Thyroid gland (tissue), 4 donors: Measurements from ENCODE around the gene KCTD6. TPM values are rescaled to one million over a fixed set of nuclear protein-coding genes. Genes with fewer than 3 reads are reported as not detected.

ENCODE experiments used
- DNase-seq, 2 donors: peaks; one replicate each; pipeline ENCODE4 v3.0.0-alpha.2; 2019
- H3K27ac ChIP-seq, 3 donors: fragments of 200-600 bp; sonication (generic); 1 replicate in 2 of 3; 2 replicates in 1 of 3; pipeline ENCODE4 v1.5.1; 2016 to 2019; ENCODE audit warnings: mild to moderate bottlenecking in 1 of 3, moderate library complexity in 1 of 3
- H3K27me3 ChIP-seq: fragments of 200-600 bp; sonication (generic); one replicate; pipeline ENCODE4 v1.5.1; 2019
- H3K36me3 ChIP-seq, 2 donors: fragments of 200-600 bp; sonication (generic); one replicate each; pipeline ENCODE4 v1.5.1; 2016 to 2019
- H3K4me1 ChIP-seq, 2 donors: fragments of 200-600 bp; sonication (generic); one replicate each; pipeline ENCODE4 v1.5.1; 2017 to 2019
- H3K4me3 ChIP-seq, 3 donors: fragments of 200-600 bp; sonication (generic); replicated peaks in 1 of 3; 1 replicate in 2 of 3; 2 replicates in 1 of 3; pipeline ENCODE4 v1.5.1; 2016; ENCODE audit warnings: mild to moderate bottlenecking in 1 of 3
- H3K9me3 ChIP-seq: fragments of 200-600 bp; sonication (generic); one replicate; pipeline ENCODE4 v1.5.1; 2017
- CTCF ChIP-seq, 6 experiments: fragments of 200-600 bp in 3 of 6; fragments of 450-650 bp in 3 of 6; sonication (generic) in 3 of 6; IDR thresholded peaks; one replicate each; pipeline ENCODE4 v1.5.1; 2016 to 2019; ENCODE audit warnings: antibody characterized with exemption in 6 of 6, mild to moderate bottlenecking in 2 of 6, inconsistent platforms in 1 of 6, moderate library complexity in 1 of 6
- POLR2A ChIP-seq, 2 donors: fragments of 450-650 bp; IDR thresholded peaks; one replicate each; pipeline ENCODE4 v1.6.1; 2017; ENCODE audit warnings: antibody characterized with exemption in 2 of 2, mild to moderate bottlenecking in 2 of 2, moderate library complexity in 1 of 2
- WGBS, 2 donors: methylation state at CpG; one replicate each; pipeline ENCODE4 v1.1.5; 2017; 5-methylcytosine and 5-hydroxymethylcytosine counted together
- intact Hi-C: fragments of 100-400 bp; cut with DNase I; formaldehyde crosslinking; loops from one replicate; pipeline ENCODE4 v1.15.1; 2023
- total RNA-seq, 4 donors: library from RNA; depleted of rRNA; stranded (reverse); fragments of >200 nt; gene quantifications; one replicate each; pipeline ENCODE4 v1.2.3, GENCODE V29; 2016

The KCTD6 gene
- total RNA-seq, 4 donors from 2014 or later, result 16.6 to 33.6 (median 21.3) TPM

- no peaks in the 10 kb centered on the region for H3K36me3 ChIP-seq
- H3K4me3 ChIP-seq, result no peak overlapping the region
- TF ChIP-seq CTCF (IDR thresholded peaks at IDR 0.05), result no peak
- no peak for TF ChIP-seq POLR2A (IDR thresholded peaks at IDR 0.05)
- no peaks in the 10 kb centered on the region for H3K9me3 ChIP-seq
- H3K27me3 ChIP-seq, result no peaks in the 10 kb centered on the region
- intact Hi-C loops, result no loop called here
- H3K27ac ChIP-seq, result no peak overlapping the region
- peaks cover 8 to 15% of the 10 kb centered on the region in 2 donors for H3K4me1 ChIP-seq
- 81 to 88% methylated on average over 3 of the region's 3 CpGs for WGBS, 2 donors
- DNase-seq, result no peak
Observed at GRCh38 chr3:58474967-58475578, 16.8 kb upstream of the KCTD6 start.

GRCh38 chr3:58478781-58479180 lies 13.1 kb upstream of the KCTD6 start:
- intact Hi-C loops, result no loop called here
- H3K9me3 ChIP-seq, result no peaks in the 10 kb centered on the region
- no peak overlapping the region for H3K27ac ChIP-seq
- no peaks in the 10 kb centered on the region for H3K27me3 ChIP-seq
- TF ChIP-seq CTCF (IDR thresholded peaks at IDR 0.05) (no peak), POLR2A (IDR thresholded peaks at IDR 0.05) (no peak)
- no peak for DNase-seq
- no peaks in the 10 kb centered on the region for H3K36me3 ChIP-seq
- 82 to 91% methylated on average over 2 of the region's 2 CpGs for WGBS, 2 donors
- no peak overlapping the region for H3K4me3 ChIP-seq
- no peaks in the 10 kb centered on the region for H3K4me1 ChIP-seq

- WGBS, 2 donors, result 93 to 95% methylated on average over 2 of the region's 2 CpGs
- H3K4me3 ChIP-seq, result no peak overlapping the region
- no peak for DNase-seq
- no peak overlapping the region for H3K27ac ChIP-seq
- H3K36me3 ChIP-seq, result no peaks in the 10 kb centered on the region
- H3K27me3 ChIP-seq, result no peaks in the 10 kb centered on the region
- no peaks in the 10 kb centered on the region for H3K4me1 ChIP-seq
- intact Hi-C loops, result no loop called here
- no peak for TF ChIP-seq POLR2A (IDR thresholded peaks at IDR 0.05)
- no peak for TF ChIP-seq CTCF (IDR thresholded peaks at IDR 0.05)
- H3K9me3 ChIP-seq, result no peaks in the 10 kb centered on the region
Observed at GRCh38 chr3:58480309-58480708, 11.6 kb upstream of the KCTD6 start.

GRCh38 chr3:58482917-58483636 lies 8.8 kb upstream of the KCTD6 start:
- H3K27ac ChIP-seq, result no peak overlapping the region
- no peaks in the 10 kb centered on the region for H3K4me1 ChIP-seq
- no peaks in the 10 kb centered on the region for H3K27me3 ChIP-seq
- no peak overlapping the region for H3K4me3 ChIP-seq
- no peak for DNase-seq
- 79 to 84% methylated on average over 8 of the region's 8 CpGs for WGBS, 2 donors
- intact Hi-C loops, result no loop called here
- no peaks in the 10 kb centered on the region for H3K36me3 ChIP-seq
- TF ChIP-seq POLR2A (IDR thresholded peaks at IDR 0.05) (no peak), CTCF (IDR thresholded peaks at IDR 0.05) (no peak)
- no peaks in the 10 kb centered on the region for H3K9me3 ChIP-seq

- no peak for TF ChIP-seq CTCF (IDR thresholded peaks at IDR 0.05)
- TF ChIP-seq POLR2A (IDR thresholded peaks at IDR 0.05), result no peak
- Histone ChIP-seq H3K36me3 (no peaks in the 10 kb centered on the region), H3K27me3 (no peaks in the 10 kb centered on the region), H3K27ac (no peak overlapping the region), H3K4me3 (no peak overlapping the region), H3K9me3 (no peaks in the 10 kb centered on the region), H3K4me1 (no peaks in the 10 kb centered on the region)
- no peak for DNase-seq
- intact Hi-C loops, result no loop called here
- 68 to 71% methylated on average over 7 of the region's 7 CpGs for WGBS, 2 donors
Observed at GRCh38 chr3:58484045-58484721, 7.7 kb upstream of the KCTD6 start.
